NCI-H187 (cell line): ENCODE data around the gene NUDT16.
"Not testable (repeated sequence)": the region's sequence is repeated elsewhere in the genome, so short reads cannot be mapped to it uniquely, and the experiment has no call there.

ENCODE experiments used
- DNase-seq, 2 experiments: peaks; one replicate each; lab custom pipeline; 2025; lab: John Stamatoyannopoulos, UW

Gene NUDT16

DNA sequence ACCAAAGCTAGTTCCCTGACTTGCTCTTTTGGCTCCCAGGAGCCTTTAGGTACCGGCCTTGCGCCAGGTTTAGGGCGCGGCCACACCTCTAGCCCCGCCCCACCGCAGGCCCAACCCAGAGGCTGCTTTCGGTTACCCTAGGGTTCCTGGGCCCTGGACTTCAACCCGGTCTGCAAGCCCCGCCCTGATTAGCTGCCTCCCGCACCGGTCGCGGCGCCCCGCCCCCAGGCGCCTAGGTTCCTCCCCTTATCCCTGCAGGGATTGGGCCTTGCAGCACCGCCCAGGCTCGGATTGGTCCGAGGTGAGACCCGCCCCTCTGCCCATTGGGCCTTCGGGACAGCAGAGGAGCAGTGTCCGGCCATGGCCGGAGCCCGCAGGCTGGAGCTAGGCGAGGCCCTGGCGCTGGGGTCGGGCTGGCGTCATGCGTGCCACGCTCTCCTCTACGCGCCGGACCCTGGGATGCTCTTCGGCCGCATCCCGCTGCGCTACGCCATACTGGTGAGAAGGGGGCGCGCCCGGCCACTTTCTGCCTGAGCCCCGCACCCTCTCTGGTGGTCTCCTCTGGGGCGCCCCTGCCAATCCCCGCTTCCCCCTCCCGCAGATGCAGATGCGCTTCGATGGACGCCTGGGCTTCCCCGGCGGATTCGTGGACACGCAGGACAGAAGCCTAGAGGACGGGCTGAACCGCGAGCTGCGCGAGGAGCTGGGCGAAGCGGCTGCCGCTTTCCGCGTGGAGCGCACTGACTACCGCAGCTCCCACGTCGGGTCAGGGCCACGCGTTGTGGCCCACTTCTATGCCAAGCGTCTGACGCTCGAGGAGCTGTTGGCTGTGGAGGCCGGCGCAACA lies at the start of gene NUDT16:
TSS of gene NUDT16 (plus strand) at position 330 of the 847 bp plus-strand sequence. CDS start at position 361, 31 bp downstream.
- peak; percentile 86 to 97 for DNase-seq

DNA sequence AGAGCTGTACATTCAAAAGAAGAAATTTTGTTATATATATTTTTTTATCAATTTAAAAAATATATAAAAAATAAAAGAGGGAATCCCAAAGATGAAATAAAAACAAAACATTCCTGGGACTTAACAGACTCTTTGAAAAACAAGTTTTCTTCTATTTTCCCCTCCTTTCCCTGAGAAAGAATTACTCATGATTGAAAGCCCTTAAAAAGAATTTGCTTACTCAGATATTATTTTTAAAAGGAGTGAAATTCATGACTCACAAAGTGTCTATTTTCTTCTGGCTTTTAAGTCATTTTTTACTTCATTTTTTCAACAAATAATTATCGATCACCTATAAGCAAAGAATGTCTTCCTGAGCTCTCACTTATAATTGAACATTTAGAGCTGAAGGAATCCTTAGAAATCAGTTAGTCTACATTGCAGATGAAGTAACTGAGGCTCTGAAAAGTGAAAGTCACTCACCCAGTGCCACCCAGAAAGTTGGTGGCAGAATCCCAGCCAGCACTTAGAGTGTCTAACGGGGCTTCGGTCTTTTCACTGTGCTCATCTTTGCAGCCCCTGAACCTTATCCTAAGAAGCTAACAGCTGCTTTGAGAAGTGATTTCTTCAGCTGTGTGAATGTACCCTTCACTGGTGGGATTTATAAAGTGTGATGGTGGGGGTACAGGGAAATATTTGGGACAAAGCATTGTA lies 42.5 kb upstream of the NUDT16 start:
- DNase-seq, result no peak

DNA sequence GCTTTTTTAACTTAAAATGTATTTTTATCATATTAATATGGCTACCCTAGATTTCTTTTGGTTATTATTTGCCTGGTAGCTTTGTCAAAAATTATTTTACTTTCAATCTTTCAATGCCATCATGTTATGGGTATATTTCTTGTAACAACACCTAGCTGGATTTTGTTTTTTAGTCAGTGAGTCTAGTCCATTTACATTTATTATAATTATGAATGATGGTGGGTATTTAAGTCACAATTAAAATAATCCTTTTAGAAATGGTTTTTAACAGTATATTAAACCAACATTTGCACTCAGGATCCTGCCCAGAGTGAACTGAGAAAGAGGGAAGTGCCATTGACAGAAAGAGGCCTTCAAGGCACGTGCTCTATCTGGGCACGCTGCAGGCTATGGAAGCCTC lies 39.8 kb upstream of the NUDT16 start:
- no peak for DNase-seq

DNA sequence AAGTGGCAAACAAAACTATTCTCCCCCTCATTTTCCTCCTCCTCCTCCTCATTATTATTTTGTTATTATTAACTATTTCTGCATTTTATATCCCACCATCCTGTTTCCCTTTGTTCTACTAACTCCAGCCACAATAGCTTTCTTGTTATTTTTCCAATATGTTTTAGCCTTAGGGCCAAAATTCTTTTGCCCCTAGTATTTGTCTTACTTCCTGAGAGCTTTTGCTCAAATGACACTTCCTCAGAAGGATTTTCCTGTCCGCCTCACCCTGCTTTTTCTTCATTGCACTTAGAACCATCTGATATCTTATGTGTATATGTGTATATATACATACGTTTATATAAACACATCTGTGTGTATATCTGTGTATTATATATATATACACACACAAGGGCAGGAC lies 32.7 kb upstream of the NUDT16 start:
- DNase-seq, result no peak

DNA sequence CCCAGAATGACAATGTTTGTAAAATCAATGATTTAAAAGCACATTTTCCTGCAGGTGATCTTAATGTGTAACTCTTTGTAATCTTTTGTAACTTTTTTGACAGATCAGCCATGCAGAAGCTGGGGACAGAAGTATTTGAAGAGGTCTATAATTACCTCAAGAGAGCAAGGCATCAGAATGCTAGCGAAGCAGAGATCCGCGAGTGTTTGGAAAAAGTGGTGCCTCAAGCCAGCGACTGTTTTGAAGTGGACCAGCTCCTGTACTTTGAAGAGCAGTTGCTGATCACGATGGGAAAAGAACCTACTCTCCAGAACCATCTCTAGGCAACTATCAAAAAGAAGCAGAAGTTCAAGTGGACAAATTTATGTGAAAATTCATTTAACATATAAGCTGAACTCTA lies 32.1 kb upstream of the NUDT16 start:
- no peak for DNase-seq

DNA sequence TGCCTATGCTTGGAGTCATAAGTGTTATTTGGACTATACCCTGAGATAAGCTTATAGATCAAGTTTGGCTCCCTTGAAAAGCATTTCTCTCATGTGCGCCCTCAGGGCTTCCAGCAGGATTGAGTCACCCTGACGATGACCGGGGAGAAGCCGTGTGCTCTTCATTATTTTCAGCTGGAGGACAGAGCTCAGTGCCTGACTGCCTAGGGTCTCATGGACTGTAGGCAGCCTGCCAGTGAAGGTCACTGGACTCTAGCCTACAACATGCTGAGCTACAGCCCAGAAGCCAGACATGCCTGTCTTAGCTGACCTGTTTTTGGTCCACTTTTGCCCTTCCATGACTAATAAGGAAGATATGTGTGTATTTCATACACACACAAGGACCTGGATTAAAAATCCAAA lies 31.6 kb upstream of the NUDT16 start:
- DNase-seq, result no peak

DNA sequence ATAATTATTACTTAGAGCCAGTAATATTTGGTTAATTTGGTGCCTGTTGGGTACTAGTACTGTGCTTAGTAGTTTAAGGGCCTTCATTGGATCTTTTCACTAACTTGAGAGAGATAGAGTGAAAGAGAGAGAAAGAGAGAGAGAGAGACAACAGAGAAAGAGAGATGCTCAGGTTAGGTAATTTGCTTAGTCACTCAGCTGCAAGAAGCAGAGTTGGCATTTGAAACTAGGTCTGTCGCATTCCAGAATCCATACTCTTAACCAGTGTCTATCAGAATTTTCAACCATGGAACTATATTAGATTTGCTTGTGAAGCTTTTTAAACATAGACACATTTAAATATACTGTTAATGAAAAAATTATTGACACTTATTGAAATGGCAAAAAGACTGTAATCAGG lies 31.1 kb upstream of the NUDT16 start:
- no peak for DNase-seq

DNA sequence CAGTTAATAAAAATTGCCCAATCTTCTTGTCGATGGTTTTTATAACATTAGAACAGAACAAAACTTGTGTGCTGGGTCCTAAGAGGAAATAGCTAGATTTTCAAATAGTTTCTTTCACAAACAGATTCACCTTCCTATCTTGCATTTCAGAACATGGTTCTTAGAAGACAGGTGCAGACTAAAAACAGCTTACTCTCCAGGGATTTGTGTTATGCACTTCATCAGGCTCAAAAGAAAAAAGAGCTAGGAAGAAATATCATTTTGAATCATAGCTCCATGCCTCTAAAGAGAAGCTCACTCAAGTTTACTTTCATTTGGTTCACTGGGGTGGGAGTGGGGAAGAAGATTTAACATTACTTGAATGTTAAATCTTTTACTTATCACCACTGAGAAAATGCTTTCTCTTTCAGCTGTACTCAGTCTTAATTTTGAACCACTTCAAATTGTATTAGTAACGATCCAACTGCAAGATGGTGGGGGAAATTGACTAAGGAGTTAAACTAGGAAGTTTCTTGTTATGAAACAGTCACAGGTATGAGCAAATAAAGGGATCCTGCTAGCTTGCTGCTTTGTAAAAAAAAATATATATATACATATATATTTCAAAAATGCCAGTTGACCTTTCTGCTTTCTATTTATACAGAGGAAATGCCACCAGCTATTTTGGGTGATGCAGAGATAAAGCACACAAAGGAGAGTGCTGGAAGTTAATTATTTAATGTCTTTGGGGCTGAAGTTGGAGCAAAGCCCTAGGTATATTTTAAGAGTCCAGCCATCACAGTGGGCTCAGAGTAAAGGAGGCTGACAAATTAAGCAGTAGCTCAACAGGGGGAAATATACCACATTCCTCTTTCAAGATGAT lies 28.3 kb upstream of the NUDT16 start:
- DNase-seq, result no peak

DNA sequence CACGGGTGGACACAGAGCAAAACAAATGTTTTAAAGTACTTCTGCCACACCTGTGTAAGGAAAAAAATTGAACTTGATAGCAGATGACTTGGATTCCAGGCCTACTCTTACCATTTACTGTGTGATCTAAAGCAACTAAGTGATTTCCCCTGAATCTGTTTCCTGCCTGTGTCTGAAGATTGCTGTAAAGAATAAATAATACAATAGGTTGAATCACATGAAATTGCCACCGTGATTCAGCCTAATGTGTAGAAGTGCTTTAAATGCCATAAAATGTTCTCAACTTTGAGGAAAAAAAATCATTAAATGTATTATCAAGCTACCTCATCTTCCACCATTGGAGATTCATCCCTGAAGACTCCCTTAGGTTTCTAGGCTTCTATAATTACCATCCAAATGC lies 27.6 kb upstream of the NUDT16 start:
- no peak for DNase-seq

DNA sequence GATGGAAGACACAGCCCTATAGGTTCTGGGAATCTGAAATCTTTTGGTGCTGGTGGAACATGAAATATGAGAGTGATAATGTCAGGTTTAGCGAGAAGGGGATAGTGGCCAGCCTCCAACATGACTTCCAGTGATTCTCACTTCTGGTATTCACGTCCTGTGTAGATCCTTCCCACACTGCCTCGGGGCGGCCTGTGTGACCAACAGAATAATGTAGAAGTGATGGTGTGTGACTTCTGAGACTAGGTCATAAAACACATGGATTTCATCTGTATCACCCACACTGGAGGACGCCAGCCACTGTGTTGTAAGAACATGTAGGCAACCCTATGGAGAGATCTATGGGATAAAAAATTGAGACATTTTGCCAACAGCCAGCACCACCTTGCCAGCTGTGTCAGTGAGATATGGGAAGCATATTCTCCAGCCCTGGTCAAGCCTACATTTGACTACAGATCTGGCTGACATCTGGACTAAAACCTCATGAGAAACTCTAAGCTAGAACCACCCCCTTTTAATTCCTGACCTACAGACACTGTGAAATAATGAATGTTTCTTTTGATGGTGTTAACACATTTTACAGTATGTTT lies 25.5 kb upstream of the NUDT16 start:
- no peak for DNase-seq

DNA sequence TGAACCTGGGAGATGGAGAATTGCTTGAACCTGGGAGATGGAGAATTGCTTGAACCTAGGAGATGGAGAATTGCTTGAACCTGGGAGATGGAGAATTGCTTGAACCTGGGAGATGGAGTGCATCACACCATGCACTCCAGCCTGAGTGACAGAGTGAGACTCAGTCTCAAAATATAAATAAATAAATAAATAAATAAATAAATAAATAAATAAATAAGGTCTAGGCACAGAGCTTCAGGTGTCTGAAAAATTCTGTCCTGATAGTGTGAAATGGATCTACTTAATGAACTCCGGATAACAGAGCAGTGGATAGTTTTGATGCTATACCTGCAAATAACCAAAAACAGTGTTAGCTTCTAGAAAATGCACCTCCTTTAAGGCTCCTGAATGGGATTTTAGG lies 24.3 kb upstream of the NUDT16 start:
- DNase-seq, result no peak

DNA sequence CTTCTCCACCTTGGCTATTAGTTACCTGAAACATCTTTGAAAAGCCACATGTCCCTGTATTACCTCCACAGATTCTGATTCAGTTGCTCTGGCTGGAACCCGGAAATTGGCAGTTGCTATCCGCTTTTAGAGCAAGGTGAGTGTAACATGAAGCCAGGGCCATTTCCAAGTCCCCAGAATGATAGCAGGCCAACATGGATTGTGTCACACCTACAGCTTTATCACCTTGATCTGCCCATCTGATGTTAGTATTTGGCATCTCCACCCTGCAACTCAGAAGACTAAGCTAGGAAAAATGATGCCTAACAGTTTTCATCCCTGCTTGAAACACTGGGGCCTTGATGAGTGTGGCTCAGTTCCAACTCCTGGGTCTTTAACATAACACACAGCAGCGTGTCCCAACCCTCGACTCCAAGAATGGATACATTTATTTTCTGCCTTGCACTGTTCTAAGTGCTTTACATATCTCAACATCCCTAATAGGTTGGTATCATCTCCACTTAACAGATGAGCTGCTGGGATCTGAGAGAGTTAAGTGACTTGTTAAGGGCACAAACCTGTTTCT lies 21.3 kb upstream of the NUDT16 start:
- no peak for DNase-seq

DNA sequence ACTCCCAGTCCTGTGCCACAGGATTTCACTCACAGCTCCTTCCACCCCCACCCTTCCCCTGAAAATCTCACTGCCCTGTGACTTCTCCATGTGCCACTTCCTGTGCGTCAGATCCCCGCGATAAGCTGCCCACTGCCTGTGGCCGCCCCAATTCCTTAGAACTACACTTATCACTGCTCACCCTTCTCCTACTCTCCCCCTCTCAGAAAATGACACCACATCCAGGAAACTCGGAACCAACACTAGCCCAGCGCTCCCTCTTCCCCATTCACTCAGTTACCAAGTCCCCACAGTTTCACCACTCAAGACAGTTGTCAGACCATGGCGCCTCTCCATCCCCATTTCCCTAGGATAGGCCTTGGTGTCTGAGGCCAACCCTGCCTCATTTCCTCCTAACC lies 20.5 kb upstream of the NUDT16 start:
- DNase-seq, result not testable (repeated sequence)

DNA sequence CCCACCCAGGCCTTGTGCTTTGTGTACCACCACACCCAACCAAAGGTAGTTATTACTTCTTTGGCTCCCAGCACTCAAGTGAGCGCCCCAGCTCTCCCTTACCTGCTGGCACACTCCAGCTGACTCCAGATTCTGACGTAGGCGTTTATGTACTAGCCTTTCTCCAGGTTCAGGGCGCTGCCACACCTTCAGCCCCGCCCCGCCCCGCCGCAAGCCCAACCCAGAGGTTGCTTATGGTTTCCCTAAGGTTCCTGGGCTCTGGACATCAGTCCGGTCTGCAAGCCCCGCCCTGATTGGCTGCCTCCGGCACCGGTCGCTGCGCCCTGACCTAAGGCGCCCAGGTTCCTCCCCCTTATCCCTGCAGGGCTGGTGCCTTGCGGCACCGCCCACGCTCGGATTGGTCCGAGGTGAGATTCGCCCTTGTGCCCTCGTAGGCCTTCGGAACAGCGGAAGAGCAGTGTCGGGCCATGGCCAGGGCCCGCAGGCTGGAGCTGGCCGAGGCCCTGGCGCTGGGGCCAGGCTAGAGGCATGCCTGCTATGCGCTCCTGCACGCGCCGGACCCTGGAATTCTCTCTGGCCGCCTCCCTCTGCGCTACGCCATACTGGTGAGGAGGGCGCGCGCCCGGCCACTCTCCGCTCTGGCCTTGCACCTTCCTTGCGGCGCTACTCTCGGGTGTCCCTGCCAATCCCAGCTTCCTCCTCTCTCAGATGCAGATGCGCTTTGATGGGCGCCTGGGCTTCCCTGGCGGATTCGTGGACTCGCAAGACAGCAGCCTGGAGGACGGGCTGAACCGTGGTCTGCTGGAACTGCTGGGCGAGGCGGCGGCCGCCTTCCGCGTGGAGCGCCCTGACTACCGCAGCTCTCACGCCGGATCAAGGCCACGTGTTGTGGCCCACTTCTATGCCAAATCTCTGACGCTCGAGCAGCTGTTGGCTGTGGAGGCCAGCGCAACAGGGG lies 19.8 kb upstream of the NUDT16 start:
- DNase-seq, result peak in 1 of 2 experiments; percentile 22

DNA sequence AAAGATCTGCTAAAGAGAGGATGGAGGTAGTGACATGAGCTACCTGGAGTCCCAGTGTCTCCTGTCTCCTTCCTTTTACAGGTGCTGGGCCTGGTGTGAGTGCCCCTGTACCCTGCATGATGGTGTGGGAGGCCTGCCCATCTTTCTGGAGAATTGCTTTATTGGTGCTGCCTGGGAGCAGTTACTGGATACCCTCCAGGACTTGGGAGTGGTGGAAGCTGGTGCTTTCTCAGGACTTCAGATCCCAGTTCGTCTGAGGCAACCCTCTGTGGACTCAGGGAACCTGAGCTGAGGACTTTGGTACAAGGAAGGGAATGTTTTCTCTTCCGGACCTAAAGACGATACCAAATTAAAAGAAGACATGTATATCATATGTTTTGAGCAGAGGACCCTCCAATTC lies 18.3 kb upstream of the NUDT16 start:
- DNase-seq, result no peak

DNA sequence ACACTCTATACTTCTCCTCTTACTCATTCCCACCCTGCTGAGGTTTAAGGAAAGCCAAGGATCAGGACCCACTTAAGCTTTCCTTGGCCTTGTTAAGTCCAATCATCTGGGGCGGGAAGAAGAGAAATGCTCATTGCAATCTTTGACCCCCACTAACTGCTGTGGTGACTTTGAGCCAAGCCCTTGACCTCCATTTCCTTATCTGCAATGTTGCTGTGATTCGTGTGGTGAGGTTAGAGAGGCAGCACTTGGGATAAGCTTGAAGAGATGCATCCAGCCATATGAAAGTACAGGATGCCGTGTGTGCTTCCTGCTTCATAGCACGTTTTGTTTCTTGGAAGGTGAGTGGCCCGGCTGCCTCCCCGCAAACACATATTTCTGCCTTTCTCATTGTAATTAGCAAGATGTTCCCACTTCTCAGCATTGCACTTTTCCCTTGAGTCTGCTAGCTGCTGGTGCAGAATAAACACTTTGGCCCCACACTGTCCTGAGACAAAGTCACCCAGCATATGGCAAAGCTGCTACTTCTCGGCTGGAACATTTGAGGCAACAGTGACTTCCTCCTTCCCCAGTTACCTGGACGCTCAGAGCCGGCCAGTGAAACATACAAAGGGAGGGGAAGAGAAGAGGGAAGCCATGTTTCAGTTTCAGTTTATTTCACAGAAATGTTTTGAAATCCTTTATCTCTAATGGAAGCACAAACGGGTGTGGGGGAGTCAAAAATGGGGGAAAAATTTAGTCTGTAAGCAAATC lies 10.5 kb upstream of the NUDT16 start:
- no peak for DNase-seq

DNA sequence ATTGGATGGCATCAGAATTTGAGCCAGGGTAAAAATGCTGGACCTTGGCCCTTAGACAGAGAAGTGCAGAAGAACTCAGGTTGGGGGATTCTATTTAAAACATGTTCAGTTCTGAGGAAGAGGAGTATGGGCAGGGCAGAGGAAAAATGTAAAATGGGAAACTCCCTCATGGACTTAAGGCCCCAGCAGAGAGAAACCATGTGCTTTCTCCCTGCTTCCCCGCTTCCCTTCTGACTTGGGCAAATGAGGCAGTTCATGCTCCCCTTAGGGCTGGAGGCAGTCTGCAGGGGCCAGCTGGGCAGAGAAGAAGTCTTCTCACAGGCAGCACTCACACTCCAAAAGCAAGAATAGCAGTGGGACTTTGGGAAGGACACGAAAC lies 9.9 kb upstream of the NUDT16 start:
- DNase-seq, result no peak

DNA sequence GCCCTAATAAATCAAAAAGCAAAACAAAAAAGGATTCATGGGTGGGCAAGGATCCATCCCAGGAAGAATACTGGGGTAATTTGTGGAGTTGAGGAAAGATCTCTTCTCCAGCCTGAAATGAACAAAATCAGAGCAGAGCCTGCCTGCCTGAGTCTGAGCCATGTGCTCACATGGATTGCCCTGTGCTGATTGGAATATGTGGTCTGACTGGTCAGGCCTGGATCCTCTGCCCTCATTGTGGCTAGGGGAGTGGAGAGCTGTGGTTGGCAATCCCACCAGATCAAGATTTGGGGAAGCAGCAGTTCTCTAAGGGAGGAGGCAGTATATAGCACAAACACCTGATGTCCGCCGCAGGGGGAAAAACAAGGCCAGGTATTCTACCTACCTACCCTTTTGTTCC lies 6.8 kb upstream of the NUDT16 start:
- DNase-seq, result no peak

DNA sequence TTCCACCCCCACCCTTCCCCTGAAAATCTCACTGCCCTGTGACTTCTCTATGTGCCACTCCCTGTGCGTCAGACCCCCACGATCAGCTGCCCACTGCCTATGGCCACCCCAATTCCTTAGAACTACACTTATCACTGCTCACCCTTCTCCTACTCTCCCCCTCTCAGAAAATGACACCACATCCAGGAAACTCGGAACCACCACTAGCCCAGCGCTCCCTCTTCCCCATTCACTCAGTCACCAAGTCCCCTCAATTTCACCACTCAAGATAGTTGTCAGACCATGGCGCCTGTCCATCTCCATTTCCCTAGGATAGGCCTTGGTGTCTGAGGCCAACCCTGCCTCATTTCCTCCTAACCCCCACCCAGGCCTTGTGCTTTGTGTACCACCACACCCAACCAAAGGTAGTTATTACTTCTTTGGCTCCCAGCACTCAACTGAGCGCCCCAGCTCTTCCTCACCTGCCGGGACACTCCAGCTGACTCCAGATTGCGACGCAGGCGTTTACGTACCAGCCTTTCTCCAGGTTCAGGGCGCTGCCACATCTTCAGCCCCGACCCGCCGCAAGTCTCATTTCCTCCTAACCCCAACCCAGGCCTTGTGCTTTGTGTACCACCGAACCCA lies 641 bp upstream of the NUDT16 start:
- DNase-seq, result not testable (repeated sequence)
